Measurements from ENCODE around the gene IFTAP. TPM values are rescaled to one million over a fixed set of nuclear protein-coding genes. Genes with fewer than 3 reads are reported as not detected.

The IFTAP gene
- total RNA-seq, 1 experiment from 2014 or later = 19.9 TPM

- Histone ChIP-seq H3K79me2 (ENCODE audit: insufficient read depth, low read length) (no peaks in the 10 kb centered on the region), H3K79me1 (ENCODE audit: insufficient read depth, low read depth, low read length, poor library complexity, severe bottlenecking) (no peaks in the 10 kb centered on the region), H2BK120ac (ENCODE audit: low read depth, low read length, poor library complexity, severe bottlenecking) (no peak within 1 kb of the TSS), H4K8ac (replicated peaks; ENCODE audit: insufficient read length, low read depth, low read length) (no peak within 1 kb of the TSS), H2BK15ac (ENCODE audit: low read depth, low read length) (no peak within 1 kb of the TSS), H3K23ac (ENCODE audit: insufficient read length, low read depth, low read length) (no peak within 1 kb of the TSS), H3K56ac (ENCODE audit: insufficient read length, low read depth, low read length) (no peak within 1 kb of the TSS), H3K4me1 (ENCODE audit: insufficient read depth, low read length) (no peaks in the 10 kb centered on the region), H2BK12ac (ENCODE audit: insufficient read length, low read depth, low read length) (no peak within 1 kb of the TSS), H3K4me2 (ENCODE audit: insufficient read depth, insufficient read length, low read length) (no peak within 1 kb of the TSS), H2AFZ (ENCODE audit: low read length) (no peak within 1 kb of the TSS), H3T11ph (ENCODE audit: low read length) (no peak within 1 kb of the TSS), H3K27ac (ENCODE audit: insufficient read length, low read depth, low read length) (no peak within 1 kb of the TSS), H3K14ac (ENCODE audit: insufficient read depth, low read length) (no peak within 1 kb of the TSS), H2BK20ac (ENCODE audit: low read depth, low read length, poor library complexity, severe bottlenecking) (no peak within 1 kb of the TSS), H3K9ac (ENCODE audit: extremely low read depth, insufficient read length, low read length) (no peak within 1 kb of the TSS), H2AK5ac (ENCODE audit: insufficient read length, low read length) (no peak within 1 kb of the TSS), H3K27me3 (ENCODE audit: insufficient read depth, low read length) (no peaks in the 10 kb centered on the region), H3K4ac (ENCODE audit: low read depth, low read length) (no peak within 1 kb of the TSS), H2BK5ac (ENCODE audit: insufficient read length, low read length) (no peak within 1 kb of the TSS), H4K91ac (ENCODE audit: insufficient read length, low read depth, low read length) (no peak within 1 kb of the TSS), H3K23me2 (ENCODE audit: insufficient read length, low read depth, low read length, poor library complexity, severe bottlenecking) (no peaks in the 10 kb centered on the region), H4K20me1 (ENCODE audit: control insufficient read depth, insufficient read depth, insufficient read length) (no peaks in the 10 kb centered on the region), H4K5ac (ENCODE audit: insufficient read length, low read depth, low read length) (no peak within 1 kb of the TSS), H3K9me3 (ENCODE audit: control insufficient read depth, low read depth, low read length) (no peaks in the 10 kb centered on the region), H3K18ac (ENCODE audit: insufficient read length, low read depth, low read length) (no peak within 1 kb of the TSS)
- Mint-ChIP-seq H3K36me3 (ENCODE audit: insufficient read depth in 1 of 3, low read depth in 3 of 3) (no peaks in the 10 kb centered on the region), H3K9me3 (no peaks in the 10 kb centered on the region), H3K4me1 (peaks cover 5 to 6% of the 10 kb centered on the region in 2 experiments), H3K4me3 (no peak within 1 kb of the TSS), H3K27ac (no peak within 1 kb of the TSS), H3K27me3 (ENCODE audit: low read depth) (peaks cover 4% of the 10 kb centered on the region)
- WGBS (ENCODE audit: extremely low coverage, insufficient read length, low lambda C conversion rate) = no CpG with 5 or more reads among the region's 2 CpGs
- DNase-seq = no peak
- no peak for TF ChIP-seq CTCF (conservative IDR thresholded peaks at IDR 0.05)
These were observed 3.7 kb downstream of the IFTAP start, which contains the start of gene RAG2 for GRCh38 chr11:36598051-36598450. Gene RAG2 (minus strand): TSS chr11:36598236. CDS start chr11:36594168, 4,068 bp downstream.

All from H9 (cell line).